ENCODE data around the gene TNS4.

- TF ChIP-seq CTCF (IDR thresholded peaks at IDR 0.05) (no peak), EP300 (IDR thresholded peaks at IDR 0.05) (no peak)
Observed at GRCh38 chr17:40522961-40523310, 21.5 kb upstream of the TNS4 start.

Data from sigmoid colon (tissue), 4 donors.